ENCODE results near the gene EEF1A2.

DNA sequence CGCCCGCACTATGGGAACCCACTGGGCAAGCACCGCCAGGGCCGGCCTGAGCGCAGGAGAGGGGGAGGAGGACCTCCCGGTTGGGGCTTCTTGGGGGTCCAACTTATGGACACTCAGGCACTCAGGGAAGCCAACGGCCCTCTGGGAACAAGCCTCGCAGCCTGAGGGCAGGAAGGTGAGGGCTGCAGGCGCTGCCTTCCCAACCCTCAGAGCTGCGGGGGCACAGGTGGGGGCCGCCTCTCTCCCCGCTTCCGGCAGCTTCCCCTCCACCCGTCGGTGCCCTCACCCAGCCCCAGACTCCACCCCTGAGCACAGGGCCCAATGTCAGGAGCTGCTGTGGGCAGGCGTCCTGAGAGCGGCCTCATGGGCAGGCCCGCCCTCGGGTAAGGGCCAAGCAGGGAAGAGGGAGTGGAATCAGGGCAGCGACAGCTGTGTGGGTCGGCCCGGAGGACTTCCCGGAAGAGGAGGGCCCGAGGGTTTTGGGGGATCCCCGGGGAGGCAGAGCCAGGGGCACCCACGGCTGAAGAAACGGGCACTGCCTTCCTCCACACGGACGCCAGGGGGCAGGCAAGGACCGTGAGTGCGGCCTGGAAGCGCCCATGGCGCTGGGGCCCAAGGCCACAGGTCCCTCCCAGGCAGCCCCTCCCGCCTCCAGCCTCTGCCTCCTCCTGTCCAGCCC, 38.8 kb upstream of the EEF1A2 start:
- TF ChIP-seq EZH2 (IDR thresholded peaks at IDR 0.05) (no peak), POLR2AphosphoS5 (IDR thresholded peaks at IDR 0.05; ENCODE audit: borderline replicate concordance, low read depth, low read length) (no peak), FOXP2 (optimal IDR thresholded peaks at IDR 0.05; ENCODE audit: control extremely low read depth, extremely low read length, insufficient read depth) (peak; percentile 58)

Measured in SK-N-MC (cell line).